Left ventricle myocardium inferior (tissue), 1 donor: Measurements from ENCODE around the gene C17orf100. TPM values are rescaled to one million over a fixed set of nuclear protein-coding genes. Genes with fewer than 3 reads are reported as not detected.

ENCODE experiments used
- DNase-seq: peaks from one replicate; pipeline ENCODE4 v3.0.0-alpha.2; 2020
- H3K27ac ChIP-seq: fragments of 200-600 bp; replicated peaks from 2 replicates; pipeline ENCODE4 v1.8.0; 2021
- H3K27me3 ChIP-seq: fragments of 200-600 bp; 2 replicates; pipeline ENCODE4 v1.8.0; 2021; ENCODE audit warnings: low read depth
- H3K36me3 ChIP-seq: fragments of 200-600 bp; 2 replicates; pipeline ENCODE4 v1.8.0; 2021
- H3K4me1 ChIP-seq: fragments of 200-600 bp; 2 replicates; pipeline ENCODE4 v1.8.0; 2021
- H3K4me3 ChIP-seq: fragments of 200-600 bp; 2 replicates; pipeline ENCODE4 v1.8.0; 2021; ENCODE audit warnings: mild to moderate bottlenecking, moderate library complexity
- H3K9me3 ChIP-seq: fragments of 200-600 bp; replicated peaks from 2 replicates; pipeline ENCODE4 v1.8.0; 2021
- intact Hi-C: fragments of 100-400 bp; cut with micrococcal nuclease; formaldehyde crosslinking; loops from one replicate; pipeline ENCODE4 v1.11.0; 2022
- total RNA-seq: library from RNA; stranded (reverse); fragmentation: NEBNext Ultra II Directional; extraction: Animal tissue kit (Norgen Biotek cat#: 25700); gene quantifications from one replicate; pipeline ENCODE4 v1.2.1, GENCODE V29; 2021
- TF ChIP-seq, protein P1 (sequence below): fragments of 200-600 bp; IDR thresholded peaks from 2 replicates; pipeline ENCODE4 v1.8.0; 2021; ENCODE audit warnings: antibody characterized with exemption, mild to moderate bottlenecking, borderline replicate concordance
- donor health status: DM: no; HTN: yes; CAD: no; lungs with severe emphysema.

C17orf100 gene
- total RNA-seq, 1 donor from 2014 or later: 0.69 TPM

GRCh38 chr17:6671431-6671830, 19.9 kb downstream of the C17orf100 start:
- intact Hi-C loops: no loop called here
- Histone ChIP-seq H3K27ac (no peak overlapping the region), H3K36me3 (no peaks in the 10 kb centered on the region)

DNA sequence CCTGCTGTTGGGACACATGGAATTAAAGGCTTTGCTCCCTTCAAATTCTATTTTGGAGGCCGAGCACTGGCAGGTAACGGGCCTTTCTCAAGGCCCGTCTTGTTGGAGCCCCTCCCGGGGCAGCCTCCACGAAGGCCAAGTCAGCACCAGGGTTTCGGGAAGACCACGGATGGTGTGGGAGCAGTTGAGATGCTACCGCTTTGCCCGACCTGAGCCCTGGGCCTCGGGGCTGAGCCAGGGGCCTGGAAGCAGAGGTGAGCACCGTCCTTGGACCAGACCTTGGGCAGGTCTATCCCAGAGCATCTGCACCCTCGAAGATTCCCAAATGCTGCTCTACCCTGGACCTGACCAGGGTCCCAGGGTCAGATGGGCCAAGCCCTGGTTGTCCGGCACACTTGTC, 23.0 kb downstream of the C17orf100 start:
- Histone ChIP-seq H3K27me3 (peaks cover 80% of the 10 kb centered on the region), H3K27ac (no peak overlapping the region), H3K4me3 (no peak overlapping the region), H3K9me3 (no peaks in the 10 kb centered on the region), H3K4me1 (no peaks in the 10 kb centered on the region), H3K36me3 (no peaks in the 10 kb centered on the region)
- TF ChIP-seq, protein P1, sequence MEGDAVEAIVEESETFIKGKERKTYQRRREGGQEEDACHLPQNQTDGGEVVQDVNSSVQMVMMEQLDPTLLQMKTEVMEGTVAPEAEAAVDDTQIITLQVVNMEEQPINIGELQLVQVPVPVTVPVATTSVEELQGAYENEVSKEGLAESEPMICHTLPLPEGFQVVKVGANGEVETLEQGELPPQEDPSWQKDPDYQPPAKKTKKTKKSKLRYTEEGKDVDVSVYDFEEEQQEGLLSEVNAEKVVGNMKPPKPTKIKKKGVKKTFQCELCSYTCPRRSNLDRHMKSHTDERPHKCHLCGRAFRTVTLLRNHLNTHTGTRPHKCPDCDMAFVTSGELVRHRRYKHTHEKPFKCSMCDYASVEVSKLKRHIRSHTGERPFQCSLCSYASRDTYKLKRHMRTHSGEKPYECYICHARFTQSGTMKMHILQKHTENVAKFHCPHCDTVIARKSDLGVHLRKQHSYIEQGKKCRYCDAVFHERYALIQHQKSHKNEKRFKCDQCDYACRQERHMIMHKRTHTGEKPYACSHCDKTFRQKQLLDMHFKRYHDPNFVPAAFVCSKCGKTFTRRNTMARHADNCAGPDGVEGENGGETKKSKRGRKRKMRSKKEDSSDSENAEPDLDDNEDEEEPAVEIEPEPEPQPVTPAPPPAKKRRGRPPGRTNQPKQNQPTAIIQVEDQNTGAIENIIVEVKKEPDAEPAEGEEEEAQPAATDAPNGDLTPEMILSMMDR: no peak
- no peak for DNase-seq
- intact Hi-C loops: no loop called here

More at GRCh38 chr17:6671431-6671830, 19.9 kb downstream of the C17orf100 start:
- Histone ChIP-seq H3K9me3 (no peaks in the 10 kb centered on the region), H3K27me3 (peaks cover 72% of the 10 kb centered on the region), H3K4me1 (no peaks in the 10 kb centered on the region), H3K4me3 (no peak overlapping the region)
- TF ChIP-seq, protein P1: no peak
- no peak for DNase-seq

- peaks cover 80% of the 10 kb centered on the region for H3K27me3 ChIP-seq
- TF ChIP-seq, protein P1: no peak
- H3K4me1 ChIP-seq: no peaks in the 10 kb centered on the region
- H3K9me3 ChIP-seq: no peaks in the 10 kb centered on the region
- no peaks in the 10 kb centered on the region for H3K36me3 ChIP-seq
- intact Hi-C loops: no loop called here
- no peak overlapping the region for H3K27ac ChIP-seq
- no peak for DNase-seq
- no peak overlapping the region for H3K4me3 ChIP-seq
Measured at GRCh38 chr17:6675201-6675825, 23.8 kb downstream of the C17orf100 start.

GRCh38 chr17:6676802-6677157, 25.2 kb downstream of the C17orf100 start:
- H3K27ac ChIP-seq: no peak overlapping the region
- no peak for DNase-seq
- intact Hi-C loops: no loop called here
- no peak overlapping the region for H3K4me3 ChIP-seq
- no peaks in the 10 kb centered on the region for H3K9me3 ChIP-seq
- no peaks in the 10 kb centered on the region for H3K36me3 ChIP-seq
- H3K27me3 ChIP-seq: peaks cover 81% of the 10 kb centered on the region
- TF ChIP-seq, protein P1: no peak
- no peaks in the 10 kb centered on the region for H3K4me1 ChIP-seq

DNA sequence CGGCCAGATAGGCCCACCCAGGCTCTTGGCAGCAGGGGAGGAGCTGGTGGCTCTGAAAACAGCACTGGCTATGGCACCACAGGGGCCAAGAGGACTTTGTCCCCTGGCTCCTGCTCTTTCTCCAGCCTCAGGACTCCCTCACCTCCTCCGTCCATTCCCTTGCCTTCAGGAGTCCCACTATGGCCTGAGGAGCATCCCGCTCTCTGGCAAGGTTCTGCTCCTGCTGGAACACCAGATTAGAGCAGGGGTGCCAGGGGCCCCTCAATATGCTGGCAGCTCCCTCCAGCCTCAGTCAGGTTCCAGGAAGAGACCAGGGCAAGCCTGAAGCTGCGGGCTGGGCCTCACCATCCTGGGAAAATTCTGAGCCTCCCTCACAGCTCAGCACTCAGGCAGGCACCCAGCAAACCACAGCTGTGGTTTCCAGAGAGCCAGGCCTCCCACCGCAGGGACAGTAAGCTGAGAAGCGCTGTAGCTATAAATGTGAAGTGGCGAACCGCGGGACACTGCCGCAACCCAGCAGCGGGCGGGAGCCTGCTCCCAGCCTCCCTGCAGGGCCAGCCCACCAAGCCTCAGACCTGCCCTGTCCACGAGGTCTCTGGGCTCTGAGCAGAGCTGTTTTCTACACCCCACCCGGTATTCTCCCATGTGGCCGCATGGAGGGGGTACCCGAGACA, 25.7 kb downstream of the C17orf100 start:
- Histone ChIP-seq H3K4me3 (no peak overlapping the region), H3K4me1 (no peaks in the 10 kb centered on the region), H3K36me3 (no peaks in the 10 kb centered on the region), H3K9me3 (no peaks in the 10 kb centered on the region), H3K27ac (no peak overlapping the region), H3K27me3 (peaks cover 83% of the 10 kb centered on the region)
- TF ChIP-seq, protein P1: no peak
- no peak for DNase-seq
- intact Hi-C loops: no loop called here
